SK-N-SH (cell line): Measurements from ENCODE around the gene LPP. TPM values are rescaled to one million over a fixed set of nuclear protein-coding genes. Genes with fewer than 3 reads are reported as not detected.

Source experiments
- CTCF ChIA-PET: fragments of 300-600, 350-600 bp; formaldehyde crosslinking; extraction: SDS; loops from one replicate; lab custom pipeline; 2021; lab: Yijun Ruan, JAX
- POLR2A ChIA-PET: fragments of 350-600 bp; sonication (Branson Sonifier 250); formaldehyde crosslinking; extraction: SDS; loops from one replicate; lab custom pipeline; 2020; ENCODE audit warnings: antibody characterized with exemption, inconsistent platforms; lab: Yijun Ruan, JAX
- DNase-seq: peaks from one replicate; pipeline ENCODE4 v3.0.0; 2012
- H2AFZ ChIP-seq: fragments of 200-600 bp; sonication (generic); 2 replicates; pipeline ENCODE4 v1.8.1; 2016; ENCODE audit warnings: antibody characterized with exemption, mild to moderate bottlenecking, low read depth
- H3F3A ChIP-seq: fragments of 200-600 bp; sonication (generic); replicated peaks from 2 replicates; pipeline ENCODE3; 2016; ENCODE audit warnings: antibody characterized with exemption, mild to moderate bottlenecking; ENCODE audit not compliant: insufficient read depth
- H3K27ac ChIP-seq, 2 experiments: fragments of 200-500 bp in 1 of 2; fragments of 200-600 bp in 1 of 2; sonication (Bioruptor generic) in 1 of 2; sonication (generic), shearing (Covaris generic) in 1 of 2; 2 replicates each; pipeline versions ENCODE4 v1.5.1 to v1.6.1; 2014 to 2016; ENCODE audit warnings: low read depth in 2 of 2, inconsistent platforms in 1 of 2, low read length in 1 of 2, mild to moderate bottlenecking in 1 of 2, mixed read lengths in 1 of 2
- H3K27me3 ChIP-seq: fragments of 200-600 bp; sonication (generic), shearing (Covaris generic); 2 replicates; pipeline ENCODE4 v1.6.1; 2016; ENCODE audit warnings: mixed run types; ENCODE audit not compliant: insufficient read depth
- H3K36me3 ChIP-seq, 2 experiments: fragments of 200-500 bp in 1 of 2; fragments of 200-600 bp in 1 of 2; sonication (Bioruptor generic) in 1 of 2; sonication (generic) in 1 of 2; replicated peaks in 1 of 2; 2 replicates each; pipeline versions ENCODE3 to v1.5.1; 2014 to 2016; ENCODE audit warnings: low read length in 1 of 2, mild to moderate bottlenecking in 1 of 2; ENCODE audit not compliant: insufficient read depth in 2 of 2, control insufficient read depth in 1 of 2
- H3K4me1 ChIP-seq, 2 experiments: fragments of 200-500 bp in 1 of 2; fragments of 200-600 bp in 1 of 2; sonication (Bioruptor generic) in 1 of 2; sonication (generic), shearing (Covaris generic) in 1 of 2; 2 replicates each; pipeline versions ENCODE4 v1.5.1 to v1.6.1; 2014 to 2016; ENCODE audit warnings: low read depth in 1 of 2, low read length in 1 of 2, mixed run types in 1 of 2; ENCODE audit not compliant: insufficient read depth in 2 of 2, control insufficient read depth in 1 of 2
- H3K4me2 ChIP-seq: fragments of 200-600 bp; sonication (generic), shearing (Covaris generic); 2 replicates; pipeline ENCODE4 v1.6.1; 2017; ENCODE audit warnings: mixed run types
- H3K4me3 ChIP-seq, 2 experiments: fragments of 200-500 bp in 1 of 2; fragments of 200-600 bp in 1 of 2; sonication (Bioruptor generic) in 1 of 2; sonication (generic), shearing (Covaris generic) in 1 of 2; 2 replicates each; pipeline versions ENCODE4 v1.5.1 to v1.8.1; 2014 to 2016; ENCODE audit warnings: low read depth in 2 of 2, inconsistent platforms in 1 of 2, low read length in 1 of 2, mild to moderate bottlenecking in 1 of 2, mixed read lengths in 1 of 2, moderate library complexity in 1 of 2
- H3K79me2 ChIP-seq: fragments of 200-600 bp; sonication (generic); 2 replicates; pipeline ENCODE4 v1.8.1; 2017; ENCODE audit warnings: mild to moderate bottlenecking; ENCODE audit not compliant: insufficient read depth
- H3K9ac ChIP-seq: fragments of 200-600 bp; sonication (generic); 2 replicates; pipeline ENCODE4 v1.6.1; 2017; ENCODE audit warnings: mixed run types
- H3K9me2 ChIP-seq: fragments of 200-600 bp; sonication (generic); 2 replicates; pipeline ENCODE4 v1.6.1; 2017; ENCODE audit warnings: mixed run types
- H3K9me3 ChIP-seq: fragments of 200-600 bp; sonication (generic); 2 replicates; pipeline ENCODE4 v1.6.1; 2017; ENCODE audit warnings: mixed run types, mild to moderate bottlenecking, moderate library complexity
- H4K20me1 ChIP-seq: fragments of 200-600 bp; sonication (generic); 2 replicates; pipeline ENCODE4 v1.6.1; 2017; ENCODE audit warnings: mild to moderate bottlenecking, mixed run types; ENCODE audit not compliant: insufficient read depth
- IRF3 ChIP-seq: fragments of 150-350 bp; IDR thresholded peaks from 2 replicates; pipeline ENCODE4 v1.6.1; 2016; ENCODE audit warnings: mild to moderate bottlenecking, low read depth, low read length
- JUND ChIP-seq: IDR thresholded peaks from 2 replicates; pipeline ENCODE4 v1.4.0; 2012
- NRF1 ChIP-seq: IDR thresholded peaks from 2 replicates; pipeline ENCODE4 v1.6.1; 2012; ENCODE audit warnings: low read depth, mild to moderate bottlenecking, low read length
- PBX3 ChIP-seq: IDR thresholded peaks from 2 replicates; pipeline ENCODE4; 2012
- SMC3 ChIP-seq: IDR thresholded peaks from 2 replicates; pipeline ENCODE4 v1.6.1; 2012; ENCODE audit warnings: low read depth, low read length, improper control_type of control experiment
- TAF1 ChIP-seq: IDR thresholded peaks from 2 replicates; pipeline ENCODE4 v1.6.1; 2012; ENCODE audit warnings: low read depth, mild to moderate bottlenecking, low read length, moderate library complexity, borderline replicate concordance
- TCF12 ChIP-seq: IDR thresholded peaks from 2 replicates; pipeline ENCODE4 v1.4.0; 2012
- YY1 ChIP-seq: IDR thresholded peaks from 2 replicates; pipeline ENCODE4 v1.4.0; 2012; ENCODE audit warnings: low read depth, mild to moderate bottlenecking
- ZBTB33 ChIP-seq: IDR thresholded peaks from 2 replicates; pipeline ENCODE4 v1.4.0; 2012; ENCODE audit warnings: low read depth, borderline replicate concordance
- WGBS: methylation state at CpG from one replicate; pipeline ENCODE4 v1.1.6; 2017; ENCODE audit warnings: low lambda C conversion rate; 5-methylcytosine and 5-hydroxymethylcytosine counted together
- polyA plus RNA-seq, 3 experiments: library from polyadenylated mRNA; depleted of rRNA; stranded (reverse); fragments of >200 nt; gene quantifications; 2 replicates each; pipeline ENCODE4 v1.2.3, GENCODE V29; 2012

LPP gene
- polyA plus RNA-seq, 1 of the 3 experiments (the other 2 are of a cell fraction): 6.6 TPM

GRCh38 chr3:188874576-188874975 is 720.6 kb downstream of the LPP start:
- Histone ChIP-seq H3K27ac (no peak overlapping the region), H3K27me3 (no peaks in the 10 kb centered on the region), H4K20me1 (no peaks in the 10 kb centered on the region), H3K9ac (no peak overlapping the region), H3K4me2 (no peak overlapping the region), H3K79me2 (no peaks in the 10 kb centered on the region), H3K36me3 (peaks cover 26 to 59% of the 10 kb centered on the region in 2 experiments), H3K9me2 (no peaks in the 10 kb centered on the region)
- CTCF ChIA-PET: no interaction called here
- TF ChIP-seq TCF12 (no peak), JUND (no peak), IRF3 (no peak), ZBTB33 (no peak), PBX3 (no peak), NRF1 (no peak), TAF1 (no peak), SMC3 (no peak), YY1 (no peak)
- TF ChIP-seq, all 33 proteins: peak for 0
- Histone ChIP-seq H3K4me3 (no peak overlapping the region), H2AFZ (no peak overlapping the region), H3F3A (peaks cover 6% of the 10 kb centered on the region), H3K9me3 (no peaks in the 10 kb centered on the region), H3K4me1 (no peaks in the 10 kb centered on the region; a peak in 1 of 4 replicates)
- POLR2A ChIA-PET: no interaction called here
- WGBS: 94% methylated on average over 1 of the region's 1 CpG
- no peak for DNase-seq

GRCh38 chr3:188875413-188875812 is 721.5 kb downstream of the LPP start:
- peaks cover 26 to 56% of the 10 kb centered on the region in 2 experiments for H3K36me3 ChIP-seq
- POLR2A ChIA-PET: no interaction called here

More at GRCh38 chr3:188875413-188875812, 721.5 kb downstream of the LPP start:
- H3K27me3 ChIP-seq: no peaks in the 10 kb centered on the region
- DNase-seq: no peak
- WGBS: 62% methylated on average over 1 of the region's 1 CpG
- H3K4me2 ChIP-seq: no peak overlapping the region
- CTCF ChIA-PET: interaction anchor here (0.8 kb wide), 1 partner anchor 82 kb away, joined by 3 read pairs; no protein-coding TSS in a partner anchor
- H3K4me1 ChIP-seq: no peaks in the 10 kb centered on the region; a peak in 1 of 4 replicates
- H3K4me3 ChIP-seq: no peak overlapping the region
- no peak overlapping the region for H3K9ac ChIP-seq
- H3K27ac ChIP-seq: no peak overlapping the region
- TF ChIP-seq YY1: no peak
- TF ChIP-seq TAF1: no peak
- no peaks in the 10 kb centered on the region for H3K9me2 ChIP-seq
- no peaks in the 10 kb centered on the region for H4K20me1 ChIP-seq
- H3K9me3 ChIP-seq: no peaks in the 10 kb centered on the region
- H3K79me2 ChIP-seq: no peaks in the 10 kb centered on the region
- H3F3A ChIP-seq: peaks cover 10% of the 10 kb centered on the region
- H2AFZ ChIP-seq: no peak overlapping the region
